ENCODE results near the gene NUTF2.

DNA sequence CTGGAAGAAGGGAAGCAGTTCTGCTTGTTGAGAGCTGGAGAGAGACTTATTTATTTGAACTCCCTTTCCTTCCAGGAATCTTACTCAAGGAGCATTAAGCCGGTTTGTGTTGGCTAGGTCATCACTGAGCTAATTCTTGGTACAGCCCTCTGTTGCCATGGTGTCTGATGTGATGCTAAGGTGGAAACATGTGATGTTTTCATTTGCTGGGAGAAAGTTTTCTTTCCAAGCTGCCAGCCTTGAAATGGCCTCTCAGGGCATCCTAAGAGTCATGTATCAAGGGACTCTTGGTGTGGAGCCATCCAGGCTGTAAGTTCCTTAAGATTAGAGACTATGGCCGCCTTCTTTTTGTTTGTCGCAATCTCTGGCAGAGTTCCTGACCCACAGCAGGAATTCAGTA, 50.5 kb downstream of the NUTF2 start:
- TF ChIP-seq CTCF (conservative IDR thresholded peaks at IDR 0.05; ENCODE audit: low read depth, low read length) = no peak
- TF ChIP-seq EZH2 (IDR thresholded peaks at IDR 0.05; ENCODE audit: borderline replicate concordance, low read depth, low read length, poor library complexity, severe bottlenecking) = no peak
